Erythroblast (primary cell): ENCODE measurements around the gene GOLPH3.
"Not testable (repeated sequence)": the region's sequence is repeated elsewhere in the genome, so short reads cannot be mapped to it uniquely, and the experiment has no call there.

Source experiments
- DNase-seq, 2 experiments: peaks; one replicate each; lab custom pipeline; 2025; lab: John Stamatoyannopoulos, UW
- GATA1 ChIP-seq: IDR thresholded peaks from 2 replicates; pipeline ENCODE4 v1.6.1; 2011; ENCODE audit warnings: low read depth, mild to moderate bottlenecking, control low read depth, low read length, moderate library complexity
- POLR2A ChIP-seq: IDR thresholded peaks from 2 replicates; pipeline ENCODE4 v1.6.1; 2011; ENCODE audit warnings: mild to moderate bottlenecking, low read length

GOLPH3 gene

GRCh38 chr5:32090755-32091128 is 83.4 kb downstream of the GOLPH3 start:
- no peak for TF ChIP-seq GATA1
- TF ChIP-seq POLR2A = no peak
- no peak for DNase-seq

DNA sequence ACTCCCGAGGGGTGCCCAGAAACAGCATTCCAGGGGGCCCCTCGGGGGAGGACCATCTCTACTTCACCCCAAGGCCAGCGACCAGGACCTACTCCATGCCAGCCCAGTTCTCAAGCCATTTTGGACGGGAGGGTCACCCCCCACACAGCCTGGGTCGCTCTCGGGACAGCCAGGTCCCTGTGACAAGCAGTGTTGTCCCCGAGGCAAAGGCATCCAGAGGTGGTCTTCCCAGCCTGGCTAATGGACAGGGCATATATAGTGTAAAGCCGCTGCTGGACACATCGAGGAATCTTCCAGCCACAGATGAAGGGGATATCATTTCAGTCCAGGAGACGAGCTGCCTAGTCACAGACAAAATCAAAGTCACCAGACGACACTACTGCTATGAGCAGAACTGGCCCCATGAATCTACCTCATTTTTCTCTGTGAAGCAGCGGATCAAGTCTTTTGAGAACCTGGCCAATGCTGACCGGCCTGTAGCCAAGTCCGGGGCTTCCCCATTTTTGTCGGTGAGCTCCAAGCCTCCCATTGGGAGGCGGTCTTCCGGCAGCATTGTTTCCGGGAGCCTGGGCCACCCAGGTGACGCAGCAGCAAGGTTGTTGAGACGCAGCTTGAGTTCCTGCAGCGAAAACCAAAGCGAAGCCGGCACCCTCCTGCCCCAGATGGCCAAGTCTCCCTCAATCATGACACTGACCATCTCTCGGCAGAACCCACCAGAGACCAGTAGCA is 83.9 kb downstream of the GOLPH3 start:
- no peak for DNase-seq
- TF ChIP-seq POLR2A (no peak), GATA1 (no peak)

- no peak for DNase-seq
- TF ChIP-seq GATA1 (no peak), POLR2A (no peak)
These were observed 84.7 kb downstream of the GOLPH3 start for GRCh38 chr5:32089146-32090000.

- no peak for TF ChIP-seq GATA1
- TF ChIP-seq POLR2A = no peak
- DNase-seq = no peak
These were observed 85.9 kb downstream of the GOLPH3 start for GRCh38 chr5:32088214-32088613.

DNA sequence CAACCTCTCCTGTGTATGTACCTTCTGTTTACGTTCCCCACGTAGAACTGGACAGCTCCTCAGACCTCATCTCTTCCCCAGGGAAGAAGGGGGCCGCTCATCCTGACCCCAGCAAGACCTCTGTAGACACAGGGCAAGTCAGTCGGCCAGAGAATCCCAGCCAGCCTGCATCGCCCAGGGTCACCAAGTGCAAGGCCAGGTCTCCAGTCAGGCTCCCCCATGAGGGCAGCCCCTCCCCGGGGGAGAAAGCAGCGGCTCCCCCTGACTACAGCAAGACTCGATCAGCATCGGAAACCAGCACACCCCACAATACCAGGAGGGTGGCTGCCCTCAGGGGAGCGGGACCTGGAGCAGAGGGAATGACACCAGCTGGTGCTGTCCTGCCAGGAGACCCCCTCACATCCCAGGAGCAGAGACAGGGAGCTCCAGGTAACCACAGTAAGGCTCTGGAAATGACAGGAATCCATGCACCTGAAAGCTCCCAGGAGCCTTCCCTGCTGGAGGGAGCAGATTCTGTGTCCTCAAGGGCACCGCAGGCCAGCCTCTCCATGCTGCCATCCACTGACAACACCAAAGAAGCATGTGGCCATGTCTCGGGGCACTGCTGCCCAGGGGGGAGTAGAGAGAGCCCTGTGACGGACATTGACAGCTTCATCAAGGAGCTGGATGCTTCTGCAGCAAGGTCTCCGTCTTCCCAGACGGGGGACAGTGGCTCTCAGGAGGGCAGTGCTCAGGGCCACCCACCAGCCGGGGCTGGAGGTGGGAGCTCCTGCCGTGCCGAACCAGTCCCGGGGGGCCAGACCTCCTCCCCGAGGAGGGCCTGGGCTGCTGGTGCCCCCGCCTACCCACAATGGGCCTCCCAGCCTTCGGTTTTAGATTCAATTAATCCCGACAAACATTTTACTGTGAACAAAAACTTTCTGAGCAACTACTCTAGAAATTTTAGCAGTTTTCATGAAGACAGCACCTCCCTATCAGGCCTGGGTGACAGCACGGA is 86.7 kb downstream of the GOLPH3 start:
- no peak for DNase-seq
- TF ChIP-seq POLR2A (no peak), GATA1 (no peak)

DNA sequence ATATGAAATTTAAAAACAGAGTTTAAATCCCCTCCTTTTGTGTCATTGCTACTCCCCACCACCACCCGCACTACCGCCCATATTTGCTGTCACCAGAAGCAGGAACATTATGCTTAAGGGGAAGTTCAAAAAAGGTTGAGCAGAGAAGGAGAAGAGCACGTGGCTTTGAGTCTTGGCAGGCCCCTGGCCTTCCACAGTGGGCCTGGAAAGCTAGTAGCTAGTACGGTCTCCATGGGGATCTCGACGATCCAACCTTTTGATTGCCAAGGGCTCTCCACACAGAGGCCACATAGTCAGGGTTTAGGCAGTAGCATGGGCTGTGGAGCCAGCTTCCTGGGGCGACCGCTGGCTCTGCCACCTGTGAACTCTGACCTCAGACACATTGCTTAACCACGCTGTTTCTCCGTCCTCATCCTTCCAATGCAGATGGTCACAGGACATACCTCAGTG is 90.1 kb downstream of the GOLPH3 start:
- DNase-seq = no peak
- TF ChIP-seq GATA1 (no peak), POLR2A (no peak)

- DNase-seq = no peak
These were observed 91.4 kb downstream of the GOLPH3 start for GRCh38 chr5:32082701-32083100.

DNA sequence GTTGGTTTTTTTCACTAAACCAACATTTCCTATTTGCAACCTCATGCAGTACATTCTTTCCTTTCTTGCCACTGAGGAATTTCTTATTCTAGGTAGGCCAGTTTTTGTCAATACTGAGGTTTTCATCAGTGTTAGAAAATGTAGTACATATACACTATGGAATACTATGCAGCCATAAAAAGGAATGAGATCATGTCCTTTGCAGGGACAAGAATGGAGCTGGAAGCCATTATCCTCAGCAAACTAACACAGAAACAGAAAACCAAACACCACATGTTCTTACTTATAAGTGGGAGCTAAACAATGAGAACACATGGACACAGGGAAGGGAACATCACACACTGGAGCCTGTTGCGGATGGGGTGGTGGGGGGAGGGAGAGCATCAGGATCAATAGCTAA is 93.6 kb downstream of the GOLPH3 start:
- not testable (repeated sequence) for DNase-seq

More at GRCh38 chr5:32082701-32083100, 91.4 kb downstream of the GOLPH3 start:
- TF ChIP-seq POLR2A (no peak), GATA1 (no peak)

GRCh38 chr5:32078855-32079254 is 95.3 kb downstream of the GOLPH3 start:
- DNase-seq = not testable (repeated sequence)

DNA sequence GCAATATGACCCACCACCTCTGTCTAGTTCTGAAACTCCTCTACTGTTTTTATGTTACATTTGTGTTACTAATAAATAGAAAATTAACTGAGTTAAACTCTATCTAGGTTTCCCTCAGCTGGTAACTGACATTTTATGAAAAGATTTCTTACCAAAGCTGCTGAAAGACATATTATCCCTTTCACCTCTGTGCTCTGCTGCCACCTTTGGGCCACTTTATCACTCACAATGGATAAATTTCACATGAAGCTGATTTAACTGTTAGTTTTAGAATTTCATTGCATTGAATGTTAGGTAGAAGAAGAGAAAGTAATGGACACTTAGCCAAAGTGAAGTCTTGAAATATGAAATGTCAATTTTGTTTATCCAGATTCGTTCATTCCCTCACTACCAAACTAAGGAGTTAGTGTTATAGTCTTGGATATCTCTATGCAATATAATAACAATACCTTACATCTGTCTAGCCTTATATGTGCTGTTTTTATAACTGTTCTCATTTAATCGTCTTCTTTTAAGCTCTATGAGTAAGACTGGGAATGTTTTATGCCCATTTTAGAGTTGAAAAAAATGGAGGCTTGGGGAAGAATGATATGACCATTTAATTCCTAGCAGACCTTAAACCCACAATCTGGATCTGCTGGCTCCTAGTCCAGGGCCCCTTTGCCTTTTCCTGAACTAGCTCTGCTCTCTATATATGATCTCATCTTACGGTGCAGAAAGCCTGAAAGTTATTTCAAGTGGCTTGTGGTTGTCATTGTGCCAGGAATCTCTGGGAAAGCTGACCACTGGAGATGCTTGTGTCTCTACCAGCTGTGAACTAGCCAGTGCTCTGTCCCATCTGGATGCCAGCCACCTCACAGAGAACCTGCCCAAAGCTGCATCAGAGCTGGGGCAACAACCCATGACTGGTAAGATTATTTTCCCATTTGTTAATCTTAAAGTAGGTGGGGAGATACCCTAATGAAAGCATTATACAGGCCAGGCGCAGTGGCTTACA is 97.1 kb downstream of the GOLPH3 start:
- DNase-seq = peak; percentile 20 to 54
- TF ChIP-seq GATA1 (no peak), POLR2A (no peak)
